Measurements from ENCODE around the gene THEM4.

The THEM4 gene

GRCh38 chr1:151909167-151910149 lies at the start of gene THEM4:
THEM4 (minus strand) TSS chr1:151909511; CDS start chr1:151909458, 53 bp downstream.
- DNase-seq, result peak; percentile 44

- no peak for DNase-seq
Observed at GRCh38 chr1:151958959-151959358, 49.6 kb upstream of the THEM4 start.

- no peak for DNase-seq
Observed at GRCh38 chr1:151956957-151957497, 47.7 kb upstream of the THEM4 start.

- DNase-seq, result no peak
Observed at GRCh38 chr1:151953409-151954094, 44.2 kb upstream of the THEM4 start.

GRCh38 chr1:151952811-151953210 lies 43.5 kb upstream of the THEM4 start:
- DNase-seq, result no peak

GRCh38 chr1:151949371-151950193 lies 40.3 kb upstream of the THEM4 start:
- DNase-seq, result no peak

GRCh38 chr1:151948506-151948905 lies 39.2 kb upstream of the THEM4 start:
- no peak for DNase-seq

- no peak for DNase-seq
Observed at GRCh38 chr1:151947140-151947539, 37.8 kb upstream of the THEM4 start.

- DNase-seq, result peak; percentile 18
Observed at GRCh38 chr1:151945725-151946722, 36.7 kb upstream of the THEM4 start.

- no peak for DNase-seq
Observed at GRCh38 chr1:151944857-151945575, 35.7 kb upstream of the THEM4 start.

- no peak for DNase-seq
Observed at GRCh38 chr1:151944126-151944856, 35.0 kb upstream of the THEM4 start.

GRCh38 chr1:151943591-151943990 lies 34.3 kb upstream of the THEM4 start:
- no peak for DNase-seq

GRCh38 chr1:151942882-151943281 lies 33.6 kb upstream of the THEM4 start:
- DNase-seq, result no peak

GRCh38 chr1:151940541-151940940 lies 31.2 kb upstream of the THEM4 start:
- DNase-seq, result no peak

- DNase-seq, result no peak
Observed at GRCh38 chr1:151939779-151940178, 30.5 kb upstream of the THEM4 start.

GRCh38 chr1:151939141-151939540 lies 29.8 kb upstream of the THEM4 start:
- no peak for DNase-seq

GRCh38 chr1:151936653-151937052 lies 27.3 kb upstream of the THEM4 start:
- DNase-seq, result no peak

- no peak for DNase-seq
Observed at GRCh38 chr1:151935894-151936602, 26.7 kb upstream of the THEM4 start.

- no peak for DNase-seq
Observed at GRCh38 chr1:151935154-151935553, 25.8 kb upstream of the THEM4 start.
